HG03457 (cell line): Measurements from ENCODE around the gene ZMYND12.

Experiments used
- ATAC-seq: cut with Tn5 transposase; IDR thresholded peaks from one replicate; pipeline ENCODE4 v1.9.1; 2021; ENCODE audit warnings: moderate number of reproducible peaks; ENCODE audit not compliant: unreplicated experiment

ZMYND12 gene

GRCh38 chr1:42449256-42449655, 6.6 kb downstream of the ZMYND12 start:
- no peak for ATAC-seq

DNA sequence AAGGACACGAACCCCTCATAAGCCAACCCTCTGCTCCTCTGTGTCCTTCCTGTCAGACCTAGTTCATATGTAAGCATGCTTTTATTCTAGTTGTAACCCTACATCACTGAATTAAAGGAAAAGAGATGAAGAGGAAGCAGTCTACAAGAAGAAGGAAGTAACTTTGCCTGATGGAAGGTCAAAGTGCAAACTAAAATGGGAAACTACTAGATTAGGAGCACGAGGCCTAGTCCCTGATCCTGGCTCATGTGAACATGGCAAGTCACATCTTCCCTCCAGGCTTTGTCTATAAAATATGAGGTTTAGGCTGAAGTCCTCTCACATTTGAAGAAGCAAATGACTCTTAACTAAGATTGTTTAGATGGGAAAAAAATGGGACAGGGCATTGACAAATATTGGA, 13.2 kb downstream of the ZMYND12 start:
- no peak for ATAC-seq

DNA sequence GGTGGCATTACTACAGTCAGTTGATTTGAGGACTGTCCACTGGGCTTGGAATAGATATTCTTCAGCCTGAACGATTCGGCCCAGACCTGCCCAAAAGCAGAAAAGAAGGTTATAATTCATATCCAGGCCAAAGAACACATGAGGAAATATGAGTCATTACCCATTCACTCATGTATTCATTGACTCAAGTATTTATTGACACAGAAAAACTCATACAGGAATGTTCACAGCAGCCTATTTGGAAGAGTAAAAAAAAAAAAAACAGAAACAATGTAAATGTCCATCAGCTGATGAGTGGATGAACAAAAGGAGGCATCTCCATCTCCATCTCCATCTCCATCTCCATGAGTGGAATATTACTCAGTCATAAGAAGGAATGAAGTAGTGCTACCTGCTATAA, 15.9 kb downstream of the ZMYND12 start:
- ATAC-seq: no peak

DNA sequence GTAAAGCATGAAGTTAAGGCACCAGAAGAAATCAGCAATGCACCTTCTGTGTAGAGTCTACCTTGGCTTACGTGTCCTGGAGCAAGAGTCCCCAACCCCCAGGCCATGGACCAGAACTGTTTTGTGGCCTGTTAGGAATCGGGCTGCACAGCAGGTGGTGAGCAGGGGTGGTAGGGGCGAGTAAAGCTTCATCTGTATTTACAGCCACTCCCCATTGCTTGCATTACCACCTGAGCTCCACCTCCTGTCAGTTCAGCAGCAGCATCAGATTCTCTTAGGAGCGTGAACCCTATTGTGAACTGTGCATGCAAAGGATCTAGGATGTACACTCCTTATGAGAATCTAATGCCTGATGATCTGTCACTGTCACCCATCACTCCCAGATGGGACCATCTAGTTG, 21.5 kb downstream of the ZMYND12 start:
- ATAC-seq: no peak

- no peak for ATAC-seq
Measured at GRCh38 chr1:42433369-42433768, 22.5 kb downstream of the ZMYND12 start.

DNA sequence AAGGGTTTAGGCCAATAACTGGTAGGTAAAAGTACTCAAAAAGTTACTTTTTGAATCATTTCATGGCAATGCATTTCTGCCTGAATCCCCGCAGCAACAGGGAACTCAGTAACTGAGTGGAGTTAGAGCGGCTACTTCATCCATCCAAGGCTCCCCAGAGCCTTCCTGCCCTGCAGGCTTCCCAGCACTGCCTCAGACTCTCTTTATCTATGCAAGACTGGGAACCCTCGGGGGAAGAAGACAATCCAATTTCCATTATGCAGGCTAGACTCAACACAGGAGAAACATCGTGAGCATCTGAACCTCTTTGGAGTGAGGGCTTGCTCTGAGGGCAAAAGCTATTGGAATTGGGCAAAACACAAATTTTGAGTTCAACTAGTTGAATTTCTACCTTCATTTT, 23.1 kb downstream of the ZMYND12 start:
- no peak for ATAC-seq

GRCh38 chr1:42431514-42431913, 24.3 kb downstream of the ZMYND12 start:
- ATAC-seq: no peak

DNA sequence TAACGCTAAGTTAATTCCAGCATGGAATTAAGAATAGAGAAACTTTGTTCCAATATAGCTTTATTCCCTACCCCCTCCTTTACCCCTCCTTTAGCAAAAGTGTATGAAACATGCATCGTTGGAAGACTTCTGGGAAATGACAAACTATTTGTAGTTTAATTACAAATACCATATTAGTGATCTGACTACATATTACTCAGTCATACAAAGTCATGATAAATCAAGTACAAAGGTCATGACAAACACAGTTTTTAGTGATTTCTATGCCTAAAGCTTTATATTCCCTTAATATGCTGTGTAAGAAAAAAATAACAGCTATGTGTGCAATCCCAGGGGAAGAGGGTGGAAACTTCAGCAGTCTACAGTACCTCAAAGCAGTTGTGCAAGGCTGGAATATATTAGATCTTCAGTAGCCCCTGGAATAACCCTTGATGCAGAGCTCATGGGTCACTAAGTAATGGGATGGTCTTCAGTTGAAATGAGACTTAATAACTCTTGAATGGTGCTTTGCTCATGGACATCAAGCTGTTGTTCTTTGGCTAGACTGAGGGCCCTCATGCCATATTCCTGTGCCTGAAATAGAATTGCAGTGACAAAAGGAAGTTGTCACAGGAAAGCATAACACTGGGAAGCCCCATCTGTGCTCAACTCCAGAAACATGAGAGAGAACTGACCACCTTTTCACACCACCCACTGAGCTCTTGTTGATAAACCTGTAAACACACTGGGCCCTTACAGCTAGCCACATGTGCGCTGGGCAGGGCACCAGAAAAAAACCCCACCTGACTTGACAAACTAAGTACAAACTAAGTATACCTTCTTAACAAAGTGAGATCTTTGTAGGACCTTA, 25.3 kb downstream of the ZMYND12 start:
- no peak for ATAC-seq

DNA sequence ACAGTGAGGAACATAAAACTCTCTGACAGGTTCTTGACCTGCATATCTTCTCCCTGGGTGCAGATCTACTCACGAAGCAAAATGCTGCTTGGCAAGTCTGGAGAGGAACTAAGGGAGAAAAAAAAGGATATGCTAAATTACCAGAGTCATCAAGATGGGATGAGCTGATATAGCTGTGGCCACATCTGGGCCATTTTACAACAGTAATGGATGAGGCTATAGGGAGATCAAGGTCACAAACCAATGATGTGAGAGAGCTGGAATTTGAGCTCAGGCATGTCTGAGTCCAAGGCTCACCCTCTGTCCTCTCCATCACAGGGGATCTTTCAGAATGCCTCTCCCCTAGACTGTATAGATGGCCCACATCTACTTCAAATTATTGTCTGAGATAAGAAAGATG, 26.2 kb downstream of the ZMYND12 start:
- no peak for ATAC-seq

DNA sequence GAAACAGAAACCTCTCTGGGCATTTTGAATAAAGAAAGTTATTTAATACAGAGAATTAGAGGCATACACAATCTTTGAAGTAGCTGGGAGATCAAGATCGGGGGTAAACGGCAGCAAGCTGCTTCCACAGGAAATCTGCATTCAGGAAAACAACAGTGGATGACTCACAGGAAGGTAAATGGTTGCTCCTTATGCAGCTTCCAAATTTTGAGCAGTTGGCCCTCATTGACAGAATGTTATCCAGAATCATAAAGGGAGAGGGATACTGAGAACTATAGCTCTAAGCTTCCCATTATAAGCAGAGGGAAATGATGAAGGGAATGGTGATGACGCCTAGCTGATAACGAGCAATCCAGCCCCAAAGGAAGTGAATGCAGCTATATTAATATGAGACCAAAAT, 28.6 kb downstream of the ZMYND12 start:
- ATAC-seq: no peak

DNA sequence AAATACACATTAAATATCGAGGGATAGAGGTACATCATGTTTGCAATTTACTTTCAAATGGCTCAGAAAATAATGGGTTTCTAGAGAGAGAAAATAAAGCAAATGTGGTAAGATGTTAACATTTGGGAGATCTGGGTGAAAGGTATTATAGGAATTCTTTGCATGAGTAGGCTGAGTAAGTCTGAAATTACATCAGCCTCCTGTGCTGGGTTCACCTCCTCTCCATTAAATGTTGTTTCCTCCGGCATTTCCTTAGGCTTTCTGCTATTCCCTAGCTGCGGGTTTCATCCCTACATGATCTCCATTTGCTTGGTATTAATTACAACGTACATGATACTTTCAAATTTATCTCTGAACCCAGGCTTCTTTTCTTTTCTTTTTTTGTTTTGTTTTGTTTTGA, 31.6 kb downstream of the ZMYND12 start:
- ATAC-seq: no peak

DNA sequence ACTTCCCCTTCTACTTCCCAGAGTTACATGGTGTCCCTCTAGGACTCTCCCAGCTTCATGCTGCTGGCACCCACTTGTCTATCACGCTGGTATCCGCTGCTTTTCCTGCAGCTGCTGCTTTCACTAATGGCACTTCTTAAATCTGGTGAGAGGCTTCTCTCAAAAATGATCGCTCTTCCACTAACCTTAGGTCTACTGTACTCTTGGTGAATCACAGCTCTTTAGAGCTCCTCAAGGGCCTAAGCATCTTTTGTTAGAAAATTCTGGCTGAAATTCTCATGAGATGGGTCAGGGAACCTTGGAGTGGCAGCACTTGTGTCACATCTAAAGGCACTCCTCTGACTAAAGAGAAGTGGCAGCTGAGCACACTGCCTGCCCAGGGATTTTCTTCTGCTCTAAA, 32.1 kb downstream of the ZMYND12 start:
- no peak for ATAC-seq

- ATAC-seq: no peak
Measured at GRCh38 chr1:42422737-42423136, 33.1 kb downstream of the ZMYND12 start.

DNA sequence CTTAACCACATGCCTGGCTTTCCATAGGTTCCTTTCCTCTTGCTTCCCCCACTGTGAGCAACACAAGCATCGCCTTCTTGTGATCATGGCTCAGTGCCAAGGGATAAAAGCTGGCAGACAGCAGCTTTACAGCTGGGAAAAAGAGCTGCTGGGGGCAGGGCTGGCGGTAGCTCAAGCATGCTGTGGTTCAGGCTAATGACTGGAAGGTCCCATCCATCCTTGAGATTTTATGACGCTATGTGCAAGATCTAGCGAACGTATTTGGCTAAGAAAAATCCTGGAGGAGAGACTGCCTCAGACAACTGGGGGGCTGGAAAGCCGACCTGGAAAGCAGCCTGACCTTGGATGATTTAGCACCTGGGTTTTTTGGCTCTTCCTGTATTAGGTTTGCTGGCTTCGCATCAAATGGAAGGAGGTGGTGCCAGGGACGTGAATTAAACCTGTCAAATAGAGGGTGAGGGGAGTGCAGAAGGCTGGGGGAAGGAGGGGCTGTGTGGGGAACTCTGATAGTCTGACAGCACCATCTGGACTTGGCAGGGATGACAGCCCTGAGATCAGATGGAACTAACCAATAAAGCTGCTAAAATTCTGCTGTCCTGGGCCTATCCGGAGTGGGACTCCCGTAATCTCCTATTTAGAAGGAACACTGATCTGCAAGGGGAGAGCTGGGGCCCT, 34.8 kb downstream of the ZMYND12 start:
- ATAC-seq: no peak

DNA sequence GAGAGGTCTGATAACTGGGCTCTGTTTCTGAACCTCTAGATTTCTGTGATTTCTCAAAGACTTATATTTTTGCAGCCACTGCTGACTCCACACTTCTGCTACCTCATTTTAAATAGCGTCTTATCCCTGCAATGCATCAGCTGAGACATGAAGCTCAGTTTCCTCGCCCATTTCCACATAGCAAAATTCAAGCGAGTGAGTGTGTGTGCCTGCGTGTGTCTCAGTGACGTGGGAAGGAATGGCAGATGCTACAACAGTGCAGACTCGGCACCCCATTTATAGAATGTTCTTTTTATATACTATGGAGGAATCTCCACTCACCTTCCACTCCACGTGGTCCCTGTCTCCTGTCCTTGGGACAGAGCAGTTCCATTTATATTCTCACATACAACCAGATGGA, 35.7 kb downstream of the ZMYND12 start:
- ATAC-seq: no peak

DNA sequence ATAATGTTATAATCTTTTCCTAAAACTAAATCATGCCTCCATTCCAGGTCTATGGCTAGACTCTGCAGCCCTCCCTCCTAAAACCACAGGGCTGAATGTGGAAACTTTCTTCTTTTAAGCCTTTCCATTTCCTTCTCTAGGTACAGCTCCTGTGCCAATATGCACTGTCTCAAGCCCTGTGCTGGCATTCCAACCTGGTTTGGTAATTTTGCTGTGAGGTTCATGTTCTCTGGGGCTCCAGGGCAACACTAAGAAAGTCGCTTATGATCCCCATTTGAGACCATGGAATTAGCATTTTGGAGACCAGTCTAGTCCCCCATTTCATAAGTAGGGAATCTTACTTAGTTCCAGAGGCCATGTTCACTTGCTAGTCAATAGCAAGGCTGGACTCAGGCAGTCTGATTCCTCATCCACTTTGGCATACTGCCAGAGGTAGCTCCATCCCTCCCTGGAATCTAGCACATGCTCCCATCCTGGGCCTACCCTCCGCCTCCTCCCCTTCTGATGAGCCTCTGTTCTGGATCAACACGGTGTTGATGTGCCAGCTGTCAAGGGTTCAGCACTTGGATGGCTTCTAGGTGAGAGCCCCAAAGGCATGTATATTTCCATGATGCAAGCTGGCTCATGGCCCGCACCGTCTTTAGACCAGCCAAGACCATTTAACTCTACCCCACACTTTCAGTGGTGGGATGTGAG, 36.5 kb downstream of the ZMYND12 start:
- ATAC-seq: no peak

GRCh38 chr1:42418516-42418915, 37.3 kb downstream of the ZMYND12 start:
- no peak for ATAC-seq

DNA sequence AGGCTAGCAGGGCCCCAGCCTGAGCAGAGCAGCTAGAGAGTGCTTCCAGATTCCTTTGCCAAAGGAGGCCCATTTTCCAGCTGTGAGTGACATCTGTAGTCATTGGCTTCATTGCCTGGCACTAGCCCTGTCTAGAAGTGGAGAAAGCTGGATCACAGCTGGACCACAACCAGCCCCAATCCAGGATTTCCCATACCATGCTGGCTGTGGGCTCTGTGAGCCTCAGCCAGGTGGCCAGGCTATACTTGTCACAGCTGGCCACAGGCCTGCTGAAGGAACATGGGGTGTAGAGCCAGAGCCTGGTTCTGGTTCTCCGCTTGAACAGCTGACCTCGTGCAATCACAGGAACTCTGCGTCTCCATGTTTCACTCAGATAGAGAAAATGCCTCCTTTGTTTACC, 38.7 kb downstream of the ZMYND12 start:
- no peak for ATAC-seq

- no peak for ATAC-seq
Measured at GRCh38 chr1:42414551-42415496, 41.0 kb downstream of the ZMYND12 start.

- no peak for ATAC-seq
Measured at GRCh38 chr1:42403880-42404400, 51.9 kb downstream of the ZMYND12 start.
